ENCODE data around the gene CAD. TPM values are rescaled to one million over a fixed set of nuclear protein-coding genes. Genes with fewer than 3 reads are reported as not detected.
"Not testable (repeated sequence)": the region's sequence is repeated elsewhere in the genome, so short reads cannot be mapped to it uniquely, and the experiment has no call there.

The CAD gene
- total and polyA plus RNA-seq, 8 donors, result 4.4 to 130 (median 15.9) TPM

- TF ChIP-seq POLR2AphosphoS5 (IDR thresholded peaks at IDR 0.05) (no peak), EP300 (IDR thresholded peaks at IDR 0.05) (no peak), POLR2A (IDR thresholded peaks at IDR 0.05) (no peak)
- TF ChIP-seq, protein P1, sequence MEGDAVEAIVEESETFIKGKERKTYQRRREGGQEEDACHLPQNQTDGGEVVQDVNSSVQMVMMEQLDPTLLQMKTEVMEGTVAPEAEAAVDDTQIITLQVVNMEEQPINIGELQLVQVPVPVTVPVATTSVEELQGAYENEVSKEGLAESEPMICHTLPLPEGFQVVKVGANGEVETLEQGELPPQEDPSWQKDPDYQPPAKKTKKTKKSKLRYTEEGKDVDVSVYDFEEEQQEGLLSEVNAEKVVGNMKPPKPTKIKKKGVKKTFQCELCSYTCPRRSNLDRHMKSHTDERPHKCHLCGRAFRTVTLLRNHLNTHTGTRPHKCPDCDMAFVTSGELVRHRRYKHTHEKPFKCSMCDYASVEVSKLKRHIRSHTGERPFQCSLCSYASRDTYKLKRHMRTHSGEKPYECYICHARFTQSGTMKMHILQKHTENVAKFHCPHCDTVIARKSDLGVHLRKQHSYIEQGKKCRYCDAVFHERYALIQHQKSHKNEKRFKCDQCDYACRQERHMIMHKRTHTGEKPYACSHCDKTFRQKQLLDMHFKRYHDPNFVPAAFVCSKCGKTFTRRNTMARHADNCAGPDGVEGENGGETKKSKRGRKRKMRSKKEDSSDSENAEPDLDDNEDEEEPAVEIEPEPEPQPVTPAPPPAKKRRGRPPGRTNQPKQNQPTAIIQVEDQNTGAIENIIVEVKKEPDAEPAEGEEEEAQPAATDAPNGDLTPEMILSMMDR (IDR thresholded peaks at IDR 0.05), result no peak
- no peaks in the 10 kb centered on the region for H3K36me3 ChIP-seq
These were observed 48.3 kb downstream of the CAD start for GRCh38 chr2:27265536-27265870.

GRCh38 chr2:27268296-27268695, 51.1 kb downstream of the CAD start:
- DNase-seq; intact Hi-C loops (cut with DNase I; ENCODE audit: low total_unique reads); H3K9me3 ChIP-seq; H3K36me3 ChIP-seq; H3K27ac ChIP-seq; H3K4me3 ChIP-seq: not testable (repeated sequence)
- peaks cover 20 to 21% (median 20%) of the 10 kb centered on the region in 4 donors for H3K4me1 ChIP-seq
- 77 to 84% (median 81%) methylated on average over 13 of the region's 13 CpGs for WGBS, 5 donors
- peaks cover 3 to 90% (median 27%) of the 10 kb centered on the region in 3 donors for H3K27me3 ChIP-seq

More at GRCh38 chr2:27265536-27265870, 48.3 kb downstream of the CAD start:
- Histone ChIP-seq H3K4me1 (peaks cover 35 to 40% (median 39%) of the 10 kb centered on the region in 4 donors), H3K4me3 (no peak overlapping the region), H3K27ac (no peak overlapping the region), H3K9me3 (no peaks in the 10 kb centered on the region), H3K27me3 (peaks cover 20 to 98% (median 55%) of the 10 kb centered on the region in 3 donors)
- intact Hi-C loops (cut with DNase I; ENCODE audit: low total_unique reads), result no loop called here
- no peak for DNase-seq

- no peak for TF ChIP-seq EP300 (IDR thresholded peaks at IDR 0.05)
- TF ChIP-seq, protein P1 (IDR thresholded peaks at IDR 0.05), result no peak
- TF ChIP-seq POLR2AphosphoS5 (IDR thresholded peaks at IDR 0.05), result no peak
- Histone ChIP-seq H3K4me3 (no peak overlapping the region), H3K27ac (no peak overlapping the region), H3K4me1 (peaks cover 1 to 2% (median 2%) of the 10 kb centered on the region in 4 donors), H3K36me3 (no peaks in the 10 kb centered on the region), H3K27me3 (peaks cover 3 to 83% (median 8%) of the 10 kb centered on the region in 3 donors), H3K9me3 (no peaks in the 10 kb centered on the region)
- DNase-seq, result no peak
- WGBS, 5 donors, result 84 to 91% (median 86%) methylated on average over 3 of the region's 3 CpGs
- intact Hi-C loops (cut with DNase I; ENCODE audit: low total_unique reads), result no loop called here
These were observed 53.0 kb downstream of the CAD start for GRCh38 chr2:27270131-27270530.

DNA sequence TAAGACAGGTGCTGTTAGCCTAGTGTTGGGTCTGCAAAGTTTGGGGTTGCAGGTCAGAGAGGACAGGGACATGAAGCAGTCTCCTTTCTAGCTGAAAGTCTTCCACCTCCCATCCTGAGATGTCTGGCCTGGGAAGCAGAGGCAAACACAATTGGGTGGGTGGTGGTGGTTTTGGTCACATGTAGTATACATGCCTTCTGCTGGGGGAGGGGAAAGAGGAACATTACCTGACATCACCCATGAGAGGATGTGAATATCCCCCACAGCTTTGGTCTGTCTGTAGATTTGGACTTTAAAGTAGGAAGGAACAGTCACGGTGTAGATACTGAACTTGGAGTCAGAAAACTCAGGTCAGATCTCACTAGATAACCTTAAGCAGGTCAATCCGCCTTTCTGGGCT, 53.5 kb downstream of the CAD start:
- no peak for DNase-seq
- intact Hi-C loops (cut with DNase I; ENCODE audit: low total_unique reads), result no loop called here
- no peaks in the 10 kb centered on the region for H3K36me3 ChIP-seq
- TF ChIP-seq EP300 (IDR thresholded peaks at IDR 0.05) (no peak), POLR2A (IDR thresholded peaks at IDR 0.05) (no peak), POLR2AphosphoS5 (IDR thresholded peaks at IDR 0.05) (no peak)
- TF ChIP-seq, protein P1 (IDR thresholded peaks at IDR 0.05), result no peak
- H3K27me3 ChIP-seq, result peaks cover 2 to 83% (median 3%) of the 10 kb centered on the region in 3 donors
- 62 to 68% (median 67%) methylated on average over 2 of the region's 2 CpGs for WGBS, 5 donors
- no peak overlapping the region for H3K27ac ChIP-seq
- no peak overlapping the region for H3K4me3 ChIP-seq
- H3K9me3 ChIP-seq, result no peaks in the 10 kb centered on the region
- H3K4me1 ChIP-seq, result no peaks in the 10 kb centered on the region

- no peaks in the 10 kb centered on the region for H3K4me1 ChIP-seq
- no peak overlapping the region for H3K27ac ChIP-seq
- no peak overlapping the region for H3K4me3 ChIP-seq
- no peaks in the 10 kb centered on the region for H3K36me3 ChIP-seq
- peaks cover 0 to 73% (median 0%) of the 10 kb centered on the region in 3 donors for H3K27me3 ChIP-seq
- DNase-seq, result no peak
- TF ChIP-seq EP300 (IDR thresholded peaks at IDR 0.05) (no peak), POLR2AphosphoS5 (IDR thresholded peaks at IDR 0.05) (no peak), POLR2A (IDR thresholded peaks at IDR 0.05) (no peak)
- TF ChIP-seq, protein P1 (IDR thresholded peaks at IDR 0.05), result no peak
- intact Hi-C loops (cut with DNase I; ENCODE audit: low total_unique reads), result no loop called here
- WGBS, 5 donors, result 30 to 46% (median 36%) methylated on average over 11 of the region's 11 CpGs
- H3K9me3 ChIP-seq, result no peaks in the 10 kb centered on the region
These were observed 54.6 kb downstream of the CAD start for GRCh38 chr2:27271631-27272340.

GRCh38 chr2:27272537-27273522, 55.7 kb downstream of the CAD start:
- H3K9me3 ChIP-seq; H3K27ac ChIP-seq; H3K4me3 ChIP-seq; DNase-seq; intact Hi-C loops (cut with DNase I; ENCODE audit: low total_unique reads); H3K4me1 ChIP-seq; H3K36me3 ChIP-seq: not testable (repeated sequence)
- H3K27me3 ChIP-seq, result peaks cover 0 to 73% (median 0%) of the 10 kb centered on the region in 3 donors
- WGBS, 5 donors, result 47 to 71% (median 58%) methylated on average over 15 of the region's 15 CpGs

All from stomach (tissue), 9 donors.